SKM-1 treated with dmso at 0.1 percent for 144 hours (cell line): Measurements from ENCODE around the gene SIGLEC12.
"Not testable (repeated sequence)": the region's sequence is repeated elsewhere in the genome, so short reads cannot be mapped to it uniquely, and the experiment has no call there.

Experiments
- DNase-seq: peaks from one replicate; lab custom pipeline; 2025; ENCODE audit not compliant: unreplicated experiment; lab: John Stamatoyannopoulos, UW

SIGLEC12 gene

GRCh38 chr19:51460164-51460992 lies 41.2 kb downstream of the SIGLEC12 start:
- DNase-seq: no peak

- DNase-seq: no peak
Observed at GRCh38 chr19:51458899-51459505, 42.6 kb downstream of the SIGLEC12 start.

- no peak for DNase-seq
Observed at GRCh38 chr19:51458051-51458645, 43.5 kb downstream of the SIGLEC12 start, which contains the start of gene SIGLEC8. Gene SIGLEC8 (minus strand): TSS chr19:51458454. CDS start chr19:51458387, 67 bp downstream.

GRCh38 chr19:51457351-51458013 lies 44.1 kb downstream of the SIGLEC12 start:
- DNase-seq: no peak

GRCh38 chr19:51456541-51457290 lies 44.9 kb downstream of the SIGLEC12 start:
- no peak for DNase-seq

- DNase-seq: no peak
Observed at GRCh38 chr19:51450730-51451307, 50.8 kb downstream of the SIGLEC12 start.

- DNase-seq: no peak
Observed at GRCh38 chr19:51448411-51449016, 53.1 kb downstream of the SIGLEC12 start.

- no peak for DNase-seq
Observed at GRCh38 chr19:51448011-51448410, 53.6 kb downstream of the SIGLEC12 start.

- not testable (repeated sequence) for DNase-seq
Observed at GRCh38 chr19:51447510-51447909, 54.1 kb downstream of the SIGLEC12 start.

- peak; percentile 14 for DNase-seq
Observed at GRCh38 chr19:51441410-51442390, 59.9 kb downstream of the SIGLEC12 start.
